Fibroblast of pulmonary artery (primary cell): ENCODE data around the gene WFDC8.
A peak's percentile ranks its signal among the peaks of the same experiment; 100 is the strongest.
"Not testable (repeated sequence)": the region's sequence is repeated elsewhere in the genome, so short reads cannot be mapped to it uniquely, and the experiment has no call there.

Experiments used
- DNase-seq: peaks from one replicate; pipeline ENCODE4 v3.0.0-alpha.2; 2010; ENCODE audit warnings: low read depth
- H3K4me3 ChIP-seq: replicated peaks from 2 replicates; pipeline ENCODE4 v1.5.1; 2011; ENCODE audit warnings: low read depth, mild to moderate bottlenecking, control low read depth, low read length, moderate library complexity
- CTCF ChIP-seq: IDR thresholded peaks from 2 replicates; pipeline ENCODE4 v1.5.1; 2011; ENCODE audit warnings: mild to moderate bottlenecking, control low read depth, low read length, inconsistent platforms; ENCODE audit errors: missing control alignments

WFDC8 gene

GRCh38 chr20:45595235-45595634 is 16.2 kb upstream of the WFDC8 start:
- no peak overlapping the region for H3K4me3 ChIP-seq
- no peak for DNase-seq
- TF ChIP-seq CTCF: no peak

- no peak for TF ChIP-seq CTCF
- no peak overlapping the region for H3K4me3 ChIP-seq
- no peak for DNase-seq
Measured at GRCh38 chr20:45593498-45593897, 14.4 kb upstream of the WFDC8 start.

GRCh38 chr20:45592574-45593189 is 13.6 kb upstream of the WFDC8 start:
- H3K4me3 ChIP-seq: no peak overlapping the region
- DNase-seq: peak; percentile 47
- TF ChIP-seq CTCF: peak; percentile 58

DNA sequence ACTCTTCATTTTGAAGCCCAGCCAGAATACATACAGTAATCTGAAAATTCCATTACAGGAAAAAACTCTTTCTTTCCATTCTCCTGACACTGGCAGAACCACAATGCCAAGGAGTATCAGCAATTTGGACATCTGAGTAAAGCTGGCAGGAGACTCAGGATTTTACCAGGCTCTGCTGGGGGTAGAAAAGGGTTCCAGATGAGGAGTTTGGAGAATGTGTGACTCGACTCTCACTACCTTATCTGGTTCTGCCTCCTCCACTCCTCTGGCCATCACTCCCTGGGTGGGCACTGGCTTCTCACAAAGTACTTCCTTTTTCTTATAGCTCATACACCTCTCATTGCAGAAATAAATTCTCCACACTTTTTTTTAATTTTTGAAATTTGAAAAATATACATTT is 10.6 kb upstream of the WFDC8 start:
- no peak overlapping the region for H3K4me3 ChIP-seq
- no peak for DNase-seq
- no peak for TF ChIP-seq CTCF

GRCh38 chr20:45588800-45589199 is 9.7 kb upstream of the WFDC8 start:
- DNase-seq: no peak
- TF ChIP-seq CTCF: no peak
- no peak overlapping the region for H3K4me3 ChIP-seq

DNA sequence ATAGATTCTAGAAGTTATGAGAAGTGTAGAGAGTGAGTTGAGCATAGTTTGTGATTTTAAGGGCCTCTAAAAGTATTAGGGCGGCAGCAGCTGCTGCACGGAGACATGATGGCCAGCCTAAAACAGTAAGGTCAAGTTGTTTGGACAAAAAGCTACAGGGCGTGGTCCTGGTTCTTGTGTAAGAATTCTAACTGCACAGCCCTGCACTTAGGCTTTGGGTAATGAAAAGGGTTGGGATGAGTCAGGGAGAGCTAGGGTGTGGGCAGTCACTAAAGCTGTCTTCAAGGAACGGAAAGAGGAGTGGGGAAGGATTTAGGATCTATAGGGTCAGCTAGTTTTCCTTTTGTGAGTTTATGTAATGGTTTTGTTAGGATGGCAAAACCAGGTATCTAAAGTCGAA is 6.9 kb upstream of the WFDC8 start:
- not testable (repeated sequence) for DNase-seq, H3K4me3 ChIP-seq

- H3K4me3 ChIP-seq, DNase-seq: not testable (repeated sequence)
Measured at GRCh38 chr20:45584294-45584693, 5.2 kb upstream of the WFDC8 start.

DNA sequence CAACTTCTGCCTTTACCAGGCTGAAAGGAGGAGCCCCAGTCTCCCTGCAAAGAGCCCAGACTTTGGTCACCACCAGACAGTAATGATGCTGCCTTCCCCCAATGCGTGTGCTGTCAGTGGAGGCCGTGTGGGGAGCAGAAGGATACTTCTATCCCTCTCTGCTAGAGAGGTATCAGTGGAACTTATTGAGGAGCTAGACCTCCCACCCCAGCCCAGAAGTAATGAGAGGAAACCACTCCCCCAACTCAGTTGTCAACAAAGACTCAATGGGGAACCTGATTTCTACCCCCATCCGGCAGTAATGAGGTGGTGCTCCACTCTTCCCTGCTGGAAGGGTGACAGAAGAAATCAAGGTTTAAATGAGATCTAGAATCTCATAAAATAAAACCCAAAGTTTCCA is 4.4 kb upstream of the WFDC8 start:
- no peak overlapping the region for H3K4me3 ChIP-seq
- DNase-seq: no peak
- TF ChIP-seq CTCF: no peak
